GM12891 (cell line): ENCODE results near the gene NATD1.

Experiments
- POLR2A ChIP-seq: IDR thresholded peaks from 2 replicates; pipeline ENCODE4 v1.6.1; 2011; ENCODE audit warnings: low read depth, low read length, control low read depth
- POLR2AphosphoS5 ChIP-seq: IDR thresholded peaks from 2 replicates; pipeline ENCODE4 v1.6.1; 2011; ENCODE audit warnings: low read depth, low read length, control low read depth
- TAF1 ChIP-seq: IDR thresholded peaks from 2 replicates; pipeline ENCODE4 v1.6.1; 2011; ENCODE audit warnings: low read depth, low read length, control low read depth

DNA sequence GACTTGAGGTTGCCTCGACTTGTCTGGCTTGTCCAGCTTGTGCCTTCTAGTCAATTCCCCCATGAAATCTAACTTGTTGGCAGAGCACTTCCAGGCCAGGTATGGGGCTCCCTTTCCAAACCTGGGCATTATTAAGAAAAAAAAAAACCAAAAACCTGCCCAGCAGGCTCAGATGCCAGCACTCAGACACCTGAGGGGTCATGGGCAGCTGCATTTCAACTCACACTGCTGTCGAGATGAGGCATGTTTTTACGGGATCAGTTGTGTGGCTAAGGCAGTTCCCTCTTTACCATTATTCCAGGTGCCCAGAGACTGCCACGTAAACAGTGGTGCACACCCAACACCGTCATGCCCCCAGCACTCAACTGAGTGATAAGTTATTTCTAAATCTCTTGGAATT is 57.1 kb downstream of the NATD1 start:
- TF ChIP-seq POLR2A (no peak), POLR2AphosphoS5 (no peak), TAF1 (no peak)
